WTC11 (cell line): ENCODE data around the gene SGCG.

Source experiments
- CREB1 ChIP-seq: sonication (generic); formaldehyde crosslinking; IDR thresholded peaks from 2 replicates; pipeline ENCODE4 v1.8.0; 2023; ENCODE audit warnings: mild to moderate bottlenecking, missing genetic modification reagents
- CREM ChIP-seq: sonication (generic); formaldehyde crosslinking; IDR thresholded peaks from 2 replicates; pipeline ENCODE4 v1.8.1; 2022; ENCODE audit warnings: mild to moderate bottlenecking, missing genetic modification reagents, moderate library complexity
- CTCF ChIP-seq: fragments of 200-600 bp; IDR thresholded peaks from 2 replicates; pipeline ENCODE4 v1.8.0; 2022; ENCODE audit warnings: antibody characterized with exemption
- E2F5 ChIP-seq: sonication (generic); formaldehyde crosslinking; IDR thresholded peaks from 2 replicates; pipeline ENCODE4 v1.8.1; 2022; ENCODE audit warnings: mild to moderate bottlenecking, moderate library complexity, missing genetic modification reagents
- HMGXB4 ChIP-seq: sonication (generic); formaldehyde crosslinking; IDR thresholded peaks from 2 replicates; pipeline ENCODE4 v1.8.1; 2023; ENCODE audit warnings: mild to moderate bottlenecking, moderate library complexity, missing genetic modification reagents
- NFATC4 ChIP-seq: fragments of 250-450 bp; sonication (Bioruptor Pico); IDR thresholded peaks from 2 replicates; pipeline ENCODE4 v1.9.0; 2021; ENCODE audit warnings: mild to moderate bottlenecking
- NFYB ChIP-seq: sonication (generic); formaldehyde crosslinking; conservative IDR thresholded peaks from 2 replicates; pipeline ENCODE4 v1.8.0; 2022; ENCODE audit warnings: low read depth, missing genetic modification reagents
- PRDM15 ChIP-seq: sonication (generic); formaldehyde crosslinking; IDR thresholded peaks from 2 replicates; pipeline ENCODE4 v1.8.0; 2022; ENCODE audit warnings: missing genetic modification reagents
- STAT6 ChIP-seq: sonication (generic); formaldehyde crosslinking; conservative IDR thresholded peaks from 2 replicates; pipeline ENCODE4 v1.8.1; 2023; ENCODE audit warnings: mild to moderate bottlenecking, low read depth, missing genetic modification reagents, moderate library complexity
- USF1 ChIP-seq: sonication (generic); formaldehyde crosslinking; IDR thresholded peaks from 2 replicates; pipeline ENCODE4 v1.8.0; 2022; ENCODE audit warnings: mild to moderate bottlenecking, missing genetic modification reagents
- USF2 ChIP-seq: sonication (generic); formaldehyde crosslinking; IDR thresholded peaks from 2 replicates; pipeline ENCODE4 v1.8.1; 2023; ENCODE audit warnings: mild to moderate bottlenecking, missing genetic modification reagents, moderate library complexity
- ZNF121 ChIP-seq: sonication (generic); formaldehyde crosslinking; IDR thresholded peaks from 2 replicates; pipeline ENCODE4 v1.8.0; 2023; ENCODE audit warnings: missing genetic modification reagents
- ZNF232 ChIP-seq: sonication (generic); formaldehyde crosslinking; IDR thresholded peaks from 2 replicates; pipeline ENCODE4 v1.8.0; 2022; ENCODE audit warnings: mild to moderate bottlenecking, missing genetic modification reagents

GRCh38 chr13:23268441-23268840 lies 87.7 kb downstream of the SGCG start:
- TF ChIP-seq CREB1 = no peak
- no peak for TF ChIP-seq CREM (CRISPR knock-in tag)
- no peak for TF ChIP-seq CTCF
- no peak for TF ChIP-seq ZNF232 (CRISPR knock-in tag)
- no peak for TF ChIP-seq NFATC4
- TF ChIP-seq ZNF121 (CRISPR knock-in tag) = no peak
- no peak for TF ChIP-seq STAT6
- no peak for TF ChIP-seq NFYB (CRISPR knock-in tag)
- no peak for TF ChIP-seq HMGXB4
- no peak for TF ChIP-seq PRDM15 (CRISPR knock-in tag)
- no peak for TF ChIP-seq USF1
- no peak for TF ChIP-seq E2F5
- TF ChIP-seq USF2 (CRISPR knock-in tag) = no peak
